HG03060 (cell line): ENCODE results near the gene MRPL19.
"Not testable (repeated sequence)": the region's sequence is repeated elsewhere in the genome, so short reads cannot be mapped to it uniquely, and the experiment has no call there.

Source experiments
- ATAC-seq: cut with Tn5 transposase; IDR thresholded peaks from one replicate; pipeline ENCODE4 v1.9.1; 2021; ENCODE audit warnings: low read depth, moderate number of reproducible peaks; ENCODE audit not compliant: unreplicated experiment

MRPL19 gene

DNA sequence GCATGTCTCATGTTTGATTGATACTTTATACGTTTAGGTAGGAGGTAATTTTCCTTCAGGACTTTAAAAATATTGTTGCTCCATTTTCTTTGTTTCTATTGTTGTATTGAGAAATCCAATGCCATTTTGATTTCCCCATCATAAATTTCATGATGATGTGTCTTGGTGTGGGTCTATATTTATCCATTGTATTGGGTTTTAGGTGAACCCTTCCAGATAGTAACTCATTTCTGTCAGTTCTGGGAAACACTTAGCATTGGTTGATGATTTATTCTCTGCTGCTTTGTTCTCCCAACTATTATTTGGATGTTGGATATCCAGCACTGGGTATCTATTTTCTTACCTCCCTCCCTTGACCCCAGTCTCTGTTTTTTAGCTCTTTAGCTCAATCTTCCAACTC is 10.0 kb downstream of the MRPL19 start:
- ATAC-seq: no peak

DNA sequence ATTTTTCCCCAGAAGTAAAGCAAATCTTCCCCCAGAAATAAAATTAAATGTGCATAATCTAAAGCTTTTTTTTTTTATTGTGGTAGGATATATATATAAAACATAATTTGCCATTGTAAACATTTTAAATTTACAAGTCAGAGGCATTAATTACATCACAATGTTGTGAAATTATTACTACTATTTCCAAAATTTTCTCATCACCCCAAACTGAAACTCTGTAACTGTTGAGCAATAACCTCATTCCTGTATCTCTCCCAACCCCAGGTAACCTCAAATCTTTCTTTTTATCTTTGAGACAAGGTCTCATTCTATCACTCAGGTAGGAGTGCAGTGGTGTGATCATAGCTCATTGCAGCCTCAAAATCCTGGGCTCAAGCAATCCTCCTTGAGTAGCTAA is 11.2 kb downstream of the MRPL19 start:
- no peak for ATAC-seq

DNA sequence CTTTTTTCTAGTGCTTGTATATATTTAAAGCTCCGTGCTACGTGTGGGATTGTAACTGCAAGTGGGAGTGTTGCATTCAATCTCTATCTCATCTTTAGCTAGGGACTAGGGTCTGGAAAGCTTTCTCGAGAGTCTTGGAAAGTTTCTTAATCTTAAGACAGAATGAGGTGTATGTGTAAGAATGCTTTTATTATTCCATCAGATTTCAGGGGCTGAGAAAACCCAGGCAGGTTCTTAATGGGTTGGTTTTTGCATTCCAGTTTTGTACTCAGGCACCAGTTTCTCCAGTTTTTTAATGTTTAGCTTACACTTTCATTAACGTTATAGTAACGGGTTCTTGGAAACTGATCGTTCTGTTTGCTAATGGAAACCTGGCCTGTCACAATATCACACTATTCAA is 20.3 kb downstream of the MRPL19 start:
- ATAC-seq: no peak

DNA sequence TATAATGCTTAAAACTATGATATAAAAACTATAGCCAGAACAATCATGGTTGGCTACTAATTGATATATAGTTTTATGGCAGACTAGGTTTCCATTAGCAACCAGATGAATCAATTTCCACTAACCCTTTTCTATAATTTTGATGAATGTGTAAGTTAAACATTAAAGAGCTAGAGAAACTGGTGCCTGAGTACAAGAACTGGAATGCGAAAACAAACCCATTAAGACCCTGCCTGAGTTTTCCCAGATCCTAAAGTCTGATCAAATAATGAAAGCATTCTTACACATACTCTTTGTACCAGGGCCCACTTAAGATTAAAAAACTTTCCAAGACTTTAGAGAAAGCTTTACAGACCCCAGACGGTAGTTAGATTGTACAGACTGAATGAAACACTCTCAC is 21.3 kb downstream of the MRPL19 start:
- no peak for ATAC-seq

DNA sequence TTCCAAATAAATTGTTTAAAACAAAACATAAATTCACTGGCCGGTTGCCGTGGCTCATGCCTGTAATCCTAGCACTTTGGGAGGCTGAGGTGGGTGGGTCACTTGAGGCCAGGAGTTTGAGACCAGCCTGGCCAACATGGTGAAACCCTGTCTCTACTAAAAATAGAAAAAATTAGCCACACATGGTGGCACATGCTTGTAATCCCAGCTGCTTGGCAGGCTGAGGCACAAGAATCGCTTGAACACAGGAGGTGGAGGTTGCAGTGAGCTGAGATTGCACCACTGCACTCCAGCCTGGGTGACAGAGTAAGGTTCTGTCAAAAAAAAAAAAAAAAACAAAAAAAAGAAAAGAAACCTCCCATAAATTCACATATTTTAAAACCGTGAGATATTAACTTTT is 28.8 kb downstream of the MRPL19 start:
- not testable (repeated sequence) for ATAC-seq

DNA sequence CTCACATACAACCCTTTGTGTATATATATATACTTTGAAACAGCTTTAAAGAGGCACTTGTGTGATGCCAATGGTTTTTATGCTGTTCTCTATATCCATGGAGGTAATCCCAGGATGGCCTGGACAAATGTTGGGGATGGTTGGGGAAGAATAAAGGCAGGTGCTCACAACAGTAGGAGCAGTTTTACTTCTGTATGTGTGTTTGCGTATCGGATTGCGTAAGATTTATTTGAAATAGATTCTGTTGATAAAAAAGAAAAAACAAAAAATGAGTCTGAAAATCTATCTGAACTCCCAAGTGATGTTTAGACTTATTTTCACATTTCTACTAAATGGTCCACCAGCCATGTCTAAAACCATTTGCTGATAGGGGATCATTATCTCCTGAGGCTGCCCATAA is 29.3 kb downstream of the MRPL19 start:
- ATAC-seq: no peak

DNA sequence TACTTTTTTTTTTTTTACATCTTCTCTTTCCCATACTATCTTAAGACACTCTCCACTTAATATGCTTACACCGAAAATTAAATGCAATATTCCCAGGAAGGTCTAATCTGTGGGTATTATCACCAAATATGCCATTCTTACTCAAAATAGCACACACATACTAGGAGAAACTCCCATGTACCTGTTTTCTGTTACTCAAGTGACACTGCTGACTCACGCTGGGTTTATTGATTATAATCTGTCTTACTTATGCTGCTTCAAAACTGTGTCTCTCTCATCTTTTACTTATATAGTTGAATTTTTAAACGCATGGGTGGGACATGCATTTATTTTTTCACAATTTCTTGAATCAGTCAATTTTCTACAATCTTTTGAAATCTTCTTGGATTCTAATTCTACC is 29.9 kb downstream of the MRPL19 start:
- ATAC-seq: no peak

DNA sequence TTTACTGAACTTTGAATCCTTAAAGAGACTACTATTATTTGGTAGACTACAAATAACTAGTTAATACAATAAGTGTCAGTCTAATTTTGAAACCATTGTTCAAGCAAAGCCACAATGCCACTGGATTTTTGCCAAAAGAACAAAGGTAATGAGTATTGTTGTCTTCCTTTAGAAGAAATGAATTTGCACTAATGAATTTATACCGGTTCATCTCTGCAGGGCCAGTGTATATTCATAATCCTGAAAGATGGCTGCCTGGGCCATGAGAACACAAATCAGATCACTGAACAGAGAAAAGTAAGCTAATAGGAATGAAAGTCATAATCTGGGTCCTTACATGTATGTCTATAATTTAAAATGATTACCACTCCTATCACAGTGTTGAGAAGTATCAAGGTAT is 33.0 kb downstream of the MRPL19 start:
- no peak for ATAC-seq

DNA sequence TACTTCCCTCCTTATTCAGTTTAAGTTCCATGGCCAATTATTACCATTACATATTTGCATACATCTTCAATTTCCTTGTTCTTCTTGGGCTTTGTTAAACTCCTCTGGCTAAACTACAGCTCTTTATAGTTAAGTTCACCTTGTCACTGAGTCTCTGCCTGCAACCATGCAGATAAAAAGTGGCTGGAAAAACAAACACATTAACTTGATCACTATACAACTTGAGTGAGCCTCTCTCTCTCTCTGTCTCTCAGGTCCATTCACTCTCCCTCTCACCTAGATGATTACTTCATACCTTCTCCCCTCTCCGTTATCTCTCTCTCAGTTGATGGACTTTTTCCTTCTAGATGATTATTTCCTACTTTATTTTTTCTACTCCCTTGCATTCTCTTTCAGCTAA is 33.8 kb downstream of the MRPL19 start:
- no peak for ATAC-seq

DNA sequence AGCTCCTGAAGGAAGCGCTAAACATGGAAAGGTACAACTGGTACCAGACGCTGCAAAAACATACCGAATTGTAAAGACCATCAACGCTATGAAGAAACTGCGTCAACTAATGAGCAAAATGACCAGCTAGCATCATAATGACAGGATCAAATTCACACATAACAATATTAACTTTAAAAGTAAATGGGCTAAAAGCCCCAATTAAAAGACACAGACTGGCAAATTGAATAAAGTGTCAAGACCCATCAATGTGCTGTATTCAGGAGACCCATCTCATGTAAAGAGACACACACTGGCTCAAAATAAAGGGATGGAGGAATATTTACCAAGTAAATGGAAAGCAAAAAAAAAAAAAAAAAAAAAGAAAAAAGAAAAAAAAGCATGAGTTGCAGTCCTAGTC is 36.8 kb downstream of the MRPL19 start:
- ATAC-seq: not testable (repeated sequence)

DNA sequence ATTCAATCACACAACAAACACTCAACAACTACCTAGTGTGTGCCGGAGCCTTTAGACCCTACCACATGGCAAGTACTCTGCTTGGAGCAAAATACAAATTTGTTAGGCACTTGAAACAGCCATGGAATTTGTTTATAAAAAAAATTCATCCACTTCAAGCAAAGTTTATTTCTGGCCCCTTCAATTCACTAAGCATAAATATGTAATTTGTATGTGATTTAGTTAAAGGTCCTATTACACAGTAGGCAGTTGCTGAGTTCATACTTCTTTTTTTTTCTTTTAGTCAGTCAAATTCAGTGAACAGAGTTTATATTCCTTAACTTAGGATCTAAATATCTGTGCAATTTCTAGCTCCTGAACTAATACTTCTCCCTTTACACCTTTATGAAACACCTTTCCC is 41.6 kb downstream of the MRPL19 start:
- ATAC-seq: no peak

DNA sequence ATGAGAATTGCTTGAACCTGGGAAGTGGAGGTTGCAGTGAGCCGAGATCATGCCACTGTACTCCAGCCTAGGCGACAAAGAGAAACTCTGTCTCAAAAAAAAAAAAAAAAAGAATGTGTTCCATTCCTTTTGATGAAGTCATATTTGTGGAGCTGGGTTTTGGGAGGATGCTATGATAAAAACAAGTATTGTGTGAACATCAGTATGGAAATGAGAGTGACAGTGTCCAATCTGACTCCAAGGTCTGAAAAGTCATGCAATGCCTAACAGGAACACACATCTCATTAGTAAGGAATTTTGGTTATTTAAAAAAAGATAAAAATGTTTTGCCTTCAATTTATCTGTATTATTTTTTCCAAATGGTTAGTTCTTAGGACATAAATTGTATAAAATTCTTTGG is 52.3 kb downstream of the MRPL19 start:
- ATAC-seq: no peak

DNA sequence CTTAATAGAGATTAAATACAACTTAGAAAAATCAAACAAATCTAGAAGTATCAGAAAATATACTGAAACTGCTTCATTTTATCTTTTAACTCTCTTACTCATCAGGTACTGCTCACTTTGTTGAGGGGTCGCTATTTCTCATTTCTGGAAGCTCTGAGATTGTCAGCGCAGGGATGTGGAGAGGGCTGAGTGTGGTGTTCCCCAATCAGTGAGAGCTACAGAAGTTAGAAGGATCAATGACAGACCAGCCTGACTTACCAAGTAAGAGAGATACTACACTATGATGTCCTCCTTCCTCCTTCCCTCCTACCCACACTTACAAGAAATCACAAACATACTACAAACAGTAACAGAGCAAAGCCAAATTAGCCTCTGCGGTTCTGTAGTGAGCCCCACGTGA is 56.0 kb downstream of the MRPL19 start:
- ATAC-seq: no peak

DNA sequence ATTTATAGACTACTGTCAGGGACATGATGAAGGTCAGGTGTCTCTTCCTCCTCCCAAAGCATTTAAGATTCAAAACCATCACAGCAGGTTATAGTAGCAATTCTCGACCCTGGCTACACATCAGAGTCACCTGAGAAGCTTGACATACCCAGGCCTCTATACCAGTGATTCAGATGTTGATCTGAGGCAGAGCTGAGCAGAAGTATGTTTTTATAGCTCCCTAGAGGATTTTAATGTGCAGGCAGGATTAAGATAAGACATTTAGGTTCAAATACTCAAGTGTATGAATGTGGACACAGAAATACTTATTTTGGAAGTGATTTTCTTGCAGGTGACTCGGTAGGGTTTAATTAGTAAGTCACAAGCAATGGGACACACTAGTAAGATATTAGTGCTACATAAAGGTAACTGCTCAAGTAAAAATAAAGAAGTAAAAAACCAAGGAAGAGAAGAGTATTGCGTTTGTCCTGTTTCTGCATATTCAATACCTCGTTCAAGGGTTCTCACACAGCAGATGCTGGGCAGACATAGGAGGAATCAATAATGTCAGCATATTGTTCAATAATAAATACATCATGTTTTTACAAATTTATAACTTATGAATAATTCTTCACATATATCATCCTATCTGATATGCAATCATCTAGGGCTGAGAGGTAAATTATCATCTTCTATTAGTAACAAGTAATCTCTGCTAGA is 57.2 kb downstream of the MRPL19 start:
- ATAC-seq: no peak

DNA sequence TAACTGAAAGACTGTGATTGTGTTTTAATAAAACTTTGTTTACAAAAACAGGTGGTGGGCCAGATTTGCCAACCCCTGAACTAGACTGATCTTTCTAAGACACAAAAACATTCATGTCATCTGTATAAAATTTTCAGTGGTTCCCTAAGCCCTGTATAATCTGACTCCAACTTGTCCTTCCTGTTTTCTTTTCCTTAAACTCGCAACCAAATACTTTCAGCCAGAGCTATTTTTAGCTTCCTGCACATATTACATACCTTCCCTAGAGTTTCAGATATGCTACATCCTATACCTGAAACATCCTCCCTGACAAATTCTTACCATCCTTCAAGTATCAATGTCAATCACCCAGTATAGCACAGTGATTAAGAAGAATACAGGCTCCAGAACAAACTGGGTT is 59.3 kb downstream of the MRPL19 start:
- no peak for ATAC-seq

DNA sequence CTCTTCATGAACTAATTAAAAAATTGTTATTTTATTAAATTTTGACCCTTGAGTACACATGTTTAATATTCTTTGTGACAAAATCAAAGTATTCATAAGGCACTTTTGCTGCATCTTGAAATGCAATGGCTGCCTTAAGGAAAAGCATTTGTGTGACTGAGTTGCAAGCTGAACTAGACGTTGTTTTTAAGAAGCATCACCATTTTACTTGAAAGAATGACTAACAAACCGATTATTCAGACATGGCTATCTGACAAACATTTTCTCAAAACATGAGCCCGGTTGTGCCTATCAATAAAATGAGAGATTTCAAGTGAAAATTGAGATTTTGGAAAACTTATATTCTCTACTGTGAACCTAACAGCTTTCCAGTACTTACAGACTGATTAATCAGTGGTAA is 61.3 kb downstream of the MRPL19 start:
- no peak for ATAC-seq

DNA sequence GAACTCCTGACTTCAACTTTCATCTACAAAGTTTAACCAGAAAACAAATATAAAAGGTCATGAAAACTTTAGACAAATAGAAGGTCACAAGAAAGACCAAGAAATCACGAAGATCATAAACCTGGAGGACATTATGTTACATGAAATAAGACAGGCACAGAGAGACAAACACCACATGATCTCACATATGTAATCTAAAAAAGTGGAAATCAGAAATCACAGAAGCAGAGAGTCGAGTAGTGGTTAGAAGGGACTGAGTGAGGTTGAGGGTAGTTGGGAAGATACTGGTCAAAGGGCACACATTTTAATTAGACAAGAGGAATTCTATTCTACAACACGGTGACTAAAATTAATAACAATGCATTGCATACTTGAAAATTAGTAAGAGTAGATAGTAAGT is 62.7 kb downstream of the MRPL19 start:
- no peak for ATAC-seq

DNA sequence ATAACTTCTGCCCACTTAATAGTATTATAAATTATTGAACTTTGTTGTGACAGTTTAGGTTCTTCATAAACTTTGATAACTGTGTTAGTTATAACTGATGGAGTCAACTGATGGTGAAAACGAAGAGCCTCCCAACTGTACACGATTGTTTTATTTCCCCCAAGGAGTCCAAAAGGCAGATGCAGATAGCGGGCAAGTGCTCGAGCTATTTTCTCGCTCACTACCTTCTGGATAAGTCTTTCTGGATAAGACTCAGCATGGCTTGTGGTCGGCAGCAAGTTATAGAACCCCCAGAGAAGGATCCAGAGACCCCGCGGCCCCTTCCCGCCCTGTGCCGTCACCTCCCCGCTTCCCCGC is 63.6 kb downstream of the MRPL19 start:
- peak; percentile 11 for ATAC-seq

DNA sequence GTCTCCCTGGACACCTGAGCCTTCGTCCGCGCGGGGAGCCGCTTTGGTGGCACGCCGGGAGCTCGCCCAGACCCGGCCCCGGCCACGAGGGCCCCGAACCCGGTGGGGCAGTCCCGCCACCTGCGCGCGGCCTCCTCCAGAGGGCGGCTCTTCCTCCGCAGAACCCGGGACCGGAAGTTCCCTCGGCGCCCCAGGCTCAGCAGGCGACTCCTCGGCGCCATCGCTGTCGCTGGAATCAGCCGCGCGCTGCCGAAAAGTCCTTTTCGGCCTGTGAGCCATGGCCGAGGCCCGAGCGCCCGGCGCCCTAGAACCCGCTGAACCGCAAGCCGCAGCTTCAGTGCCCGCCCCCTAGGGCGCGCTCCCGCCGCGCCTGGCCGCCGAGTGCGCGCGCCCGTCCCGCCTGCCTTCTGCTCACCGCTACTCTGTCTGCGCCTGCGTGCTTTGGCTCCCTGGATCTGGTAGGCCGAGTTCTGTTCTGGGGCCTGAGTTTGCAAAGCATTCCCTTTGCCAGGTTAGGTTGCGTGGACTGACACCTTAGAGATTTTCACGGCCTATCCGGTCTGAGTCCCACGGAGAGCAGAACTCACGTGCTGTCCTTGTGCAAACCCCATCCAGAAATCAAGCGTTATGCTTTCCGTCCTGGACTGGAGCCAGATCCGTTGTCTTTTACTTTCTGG is 64.1 kb downstream of the MRPL19 start, which contains the start of gene GCFC2:
Gene GCFC2 (minus strand): TSS at position 339 of the 677 bp plus-strand sequence. CDS start 60 bp downstream, at position 279.
- ATAC-seq: peak; percentile 78

DNA sequence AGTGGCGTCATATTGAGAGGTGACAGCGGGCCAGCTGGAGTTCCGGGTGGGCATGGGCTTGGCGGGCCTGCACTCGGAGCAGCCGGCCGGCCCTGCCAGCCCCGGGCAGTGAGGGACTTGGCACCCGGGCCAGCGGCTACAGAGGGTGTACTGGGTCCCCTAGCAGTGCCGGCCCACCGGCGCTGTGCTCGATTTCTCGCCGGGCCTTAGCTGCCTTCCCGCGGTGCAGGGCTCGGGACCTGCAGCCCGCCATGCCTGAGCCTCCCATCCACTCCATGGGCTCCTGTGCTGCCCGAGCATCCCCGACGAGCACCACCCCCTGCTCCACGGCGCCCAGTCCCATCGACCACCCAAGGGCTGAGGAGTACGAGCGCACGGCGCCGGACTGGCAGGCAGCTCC is 65.0 kb downstream of the MRPL19 start:
- not testable (repeated sequence) for ATAC-seq

DNA sequence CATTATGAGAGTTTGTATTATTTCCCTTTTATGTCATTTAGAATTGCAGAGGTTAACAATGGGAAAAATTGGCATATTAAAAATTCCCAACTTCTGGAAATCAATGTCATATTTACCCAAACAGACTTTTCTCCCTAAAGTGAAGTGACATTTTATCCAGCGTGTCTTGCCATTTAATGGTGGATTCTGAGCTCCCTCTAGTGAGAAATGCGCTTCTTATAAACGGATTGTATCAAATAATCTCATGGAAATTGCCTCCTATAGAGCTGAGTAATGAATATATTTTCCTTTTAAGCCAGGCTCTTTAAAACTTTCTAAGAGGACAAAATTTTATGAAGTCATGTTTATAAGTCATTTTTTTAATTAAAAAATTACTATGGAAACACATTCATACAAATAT is 69.8 kb downstream of the MRPL19 start:
- no peak for ATAC-seq

DNA sequence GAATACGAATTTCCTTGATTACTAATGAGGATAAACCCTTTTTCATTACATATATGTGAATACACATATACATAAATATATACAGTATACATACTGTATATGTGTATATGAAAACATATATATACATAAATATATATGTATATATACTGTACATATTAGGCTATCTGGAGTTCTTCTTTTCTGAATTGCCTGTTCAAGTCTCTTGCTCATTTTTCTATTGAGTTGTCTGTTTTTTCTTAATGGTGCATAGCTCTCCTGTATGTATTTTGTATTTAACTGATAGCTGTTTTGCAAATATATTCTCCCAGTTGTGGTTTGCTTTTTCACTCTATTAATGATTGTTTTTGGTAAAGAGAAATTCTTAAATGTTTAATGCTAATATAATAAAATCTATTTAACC is 73.0 kb downstream of the MRPL19 start:
- ATAC-seq: no peak
